ENCODE data around the gene SCAMP1. TPM values are rescaled to one million over a fixed set of nuclear protein-coding genes. Genes with fewer than 3 reads are reported as not detected.

Gene SCAMP1
- total RNA-seq, 2 donors from 2014 or later: 21.0 to 39.3 TPM

GRCh38 chr5:78326930-78327329 lies 33.5 kb upstream of the SCAMP1 start:
- Histone ChIP-seq H3K4me3 (no peak overlapping the region), H3K9me3 (no peaks in the 10 kb centered on the region), H3K36me3 (no peaks in the 10 kb centered on the region), H3K27me3 (no peaks in the 10 kb centered on the region), H3K4me1 (no peaks in the 10 kb centered on the region), H3K27ac (no peak overlapping the region)
- no peak for TF ChIP-seq CTCF (IDR thresholded peaks at IDR 0.05)
- no peak for DNase-seq (ENCODE audit: low spot score)

GRCh38 chr5:78327761-78328510 lies 32.5 kb upstream of the SCAMP1 start:
- H3K27ac ChIP-seq: no peak overlapping the region
- no peak for TF ChIP-seq CTCF (IDR thresholded peaks at IDR 0.05)

DNA sequence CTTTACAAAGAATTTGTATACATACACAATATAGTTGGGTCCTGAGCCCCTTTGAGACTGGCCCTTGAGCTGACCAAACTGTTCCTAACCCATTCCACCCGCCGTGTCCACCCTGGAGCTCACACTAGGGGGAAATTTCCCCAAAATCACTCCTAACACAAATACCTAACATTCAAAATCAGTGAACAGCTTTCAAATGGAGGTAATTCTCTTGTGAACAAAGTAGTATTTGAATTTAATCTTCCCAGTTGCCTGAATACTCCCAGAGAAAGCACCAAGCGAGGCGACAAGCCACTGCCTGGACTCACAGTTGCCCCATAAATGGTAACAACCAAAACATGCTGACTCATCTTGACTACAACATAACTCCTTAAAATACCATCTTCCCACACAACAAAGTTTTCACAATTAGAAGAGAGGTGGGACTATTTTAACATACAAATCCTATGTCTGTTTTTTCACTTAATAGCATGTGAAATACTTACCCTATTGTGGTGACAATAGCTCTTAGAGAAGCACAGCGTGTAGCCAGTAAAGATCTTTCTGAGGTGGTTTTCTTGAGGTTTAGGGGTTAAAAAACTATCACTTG lies 31.7 kb upstream of the SCAMP1 start:
- Histone ChIP-seq H3K4me1 (no peaks in the 10 kb centered on the region), H3K9me3 (no peaks in the 10 kb centered on the region), H3K27ac (no peak overlapping the region), H3K36me3 (no peaks in the 10 kb centered on the region), H3K27me3 (no peaks in the 10 kb centered on the region), H3K4me3 (no peak overlapping the region)
- no peak for TF ChIP-seq CTCF (IDR thresholded peaks at IDR 0.05)
- no peak for DNase-seq (ENCODE audit: low spot score)

More at GRCh38 chr5:78327761-78328510, 32.5 kb upstream of the SCAMP1 start:
- H3K4me1 ChIP-seq: no peaks in the 10 kb centered on the region
- DNase-seq (ENCODE audit: low spot score): no peak
- H3K9me3 ChIP-seq: no peaks in the 10 kb centered on the region
- no peaks in the 10 kb centered on the region for H3K27me3 ChIP-seq
- no peaks in the 10 kb centered on the region for H3K36me3 ChIP-seq
- no peak overlapping the region for H3K4me3 ChIP-seq

GRCh38 chr5:78331523-78332080 lies 28.8 kb upstream of the SCAMP1 start:
- no peaks in the 10 kb centered on the region for H3K27me3 ChIP-seq
- no peaks in the 10 kb centered on the region for H3K4me1 ChIP-seq
- TF ChIP-seq CTCF (IDR thresholded peaks at IDR 0.05): no peak
- no peaks in the 10 kb centered on the region for H3K36me3 ChIP-seq
- no peak overlapping the region for H3K4me3 ChIP-seq
- no peaks in the 10 kb centered on the region for H3K9me3 ChIP-seq
- H3K27ac ChIP-seq: no peak overlapping the region
- DNase-seq (ENCODE audit: low spot score): no peak

DNA sequence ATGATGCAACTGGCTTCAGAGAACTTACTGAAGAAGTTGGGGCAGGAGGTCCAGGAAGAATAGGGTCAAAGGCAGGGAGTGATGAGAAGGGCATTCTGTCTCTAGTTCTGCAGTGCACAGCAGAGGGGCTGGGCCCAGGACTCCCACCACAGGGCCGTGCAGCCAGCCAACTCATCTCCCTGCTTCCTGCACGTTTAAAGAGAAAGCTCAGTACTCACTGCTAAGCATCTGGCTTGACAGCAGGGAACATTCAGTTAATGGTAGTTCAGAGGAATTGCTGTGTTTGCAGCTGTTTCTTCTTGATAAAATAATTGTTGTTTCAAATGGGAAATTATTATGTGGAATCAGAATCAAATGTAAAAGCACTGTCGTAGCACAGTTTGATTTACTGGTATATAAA lies 25.6 kb upstream of the SCAMP1 start:
- TF ChIP-seq CTCF (IDR thresholded peaks at IDR 0.05): no peak
- H3K27ac ChIP-seq: no peak overlapping the region
- no peaks in the 10 kb centered on the region for H3K27me3 ChIP-seq

More for the DNA sequence above, 25.6 kb upstream of the SCAMP1 start:
- H3K36me3 ChIP-seq: no peaks in the 10 kb centered on the region
- peaks cover 0 to 15% of the 10 kb centered on the region in 2 donors for H3K9me3 ChIP-seq
- no peak for DNase-seq (ENCODE audit: low spot score)
- H3K4me1 ChIP-seq: no peaks in the 10 kb centered on the region
- H3K4me3 ChIP-seq: no peak overlapping the region

Measured in right atrium auricular region (tissue), 2 donors.